T-helper 1 cell treated with Interleukin-12 subunit alpha and Interleukin-12 subunit beta and Interleukin-4 antibody, amounts not matched to agents 30 ng/mL and 1 ng/mL, for 36 hours (primary cell): ENCODE results near the gene GTPBP3. TPM values are rescaled to one million over a fixed set of nuclear protein-coding genes. Genes with fewer than 3 reads are reported as not detected.
"Not testable (repeated sequence)": the region's sequence is repeated elsewhere in the genome, so short reads cannot be mapped to it uniquely, and the experiment has no call there.

Experiments used
- intact Hi-C: fragments of 100-400 bp; cut with micrococcal nuclease; formaldehyde crosslinking; loops from one replicate; pipeline ENCODE4 v1.15.1; 2024
- total RNA-seq: library from RNA; stranded (reverse); gene quantifications from 2 replicates; pipeline ENCODE4 v1.2.3, GENCODE V29; 2022

GTPBP3 gene, protein sequence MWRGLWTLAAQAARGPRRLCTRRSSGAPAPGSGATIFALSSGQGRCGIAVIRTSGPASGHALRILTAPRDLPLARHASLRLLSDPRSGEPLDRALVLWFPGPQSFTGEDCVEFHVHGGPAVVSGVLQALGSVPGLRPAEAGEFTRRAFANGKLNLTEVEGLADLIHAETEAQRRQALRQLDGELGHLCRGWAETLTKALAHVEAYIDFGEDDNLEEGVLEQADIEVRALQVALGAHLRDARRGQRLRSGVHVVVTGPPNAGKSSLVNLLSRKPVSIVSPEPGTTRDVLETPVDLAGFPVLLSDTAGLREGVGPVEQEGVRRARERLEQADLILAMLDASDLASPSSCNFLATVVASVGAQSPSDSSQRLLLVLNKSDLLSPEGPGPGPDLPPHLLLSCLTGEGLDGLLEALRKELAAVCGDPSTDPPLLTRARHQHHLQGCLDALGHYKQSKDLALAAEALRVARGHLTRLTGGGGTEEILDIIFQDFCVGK
- 32.3 and 36.9 TPM in 2 replicates for total RNA-seq

DNA sequence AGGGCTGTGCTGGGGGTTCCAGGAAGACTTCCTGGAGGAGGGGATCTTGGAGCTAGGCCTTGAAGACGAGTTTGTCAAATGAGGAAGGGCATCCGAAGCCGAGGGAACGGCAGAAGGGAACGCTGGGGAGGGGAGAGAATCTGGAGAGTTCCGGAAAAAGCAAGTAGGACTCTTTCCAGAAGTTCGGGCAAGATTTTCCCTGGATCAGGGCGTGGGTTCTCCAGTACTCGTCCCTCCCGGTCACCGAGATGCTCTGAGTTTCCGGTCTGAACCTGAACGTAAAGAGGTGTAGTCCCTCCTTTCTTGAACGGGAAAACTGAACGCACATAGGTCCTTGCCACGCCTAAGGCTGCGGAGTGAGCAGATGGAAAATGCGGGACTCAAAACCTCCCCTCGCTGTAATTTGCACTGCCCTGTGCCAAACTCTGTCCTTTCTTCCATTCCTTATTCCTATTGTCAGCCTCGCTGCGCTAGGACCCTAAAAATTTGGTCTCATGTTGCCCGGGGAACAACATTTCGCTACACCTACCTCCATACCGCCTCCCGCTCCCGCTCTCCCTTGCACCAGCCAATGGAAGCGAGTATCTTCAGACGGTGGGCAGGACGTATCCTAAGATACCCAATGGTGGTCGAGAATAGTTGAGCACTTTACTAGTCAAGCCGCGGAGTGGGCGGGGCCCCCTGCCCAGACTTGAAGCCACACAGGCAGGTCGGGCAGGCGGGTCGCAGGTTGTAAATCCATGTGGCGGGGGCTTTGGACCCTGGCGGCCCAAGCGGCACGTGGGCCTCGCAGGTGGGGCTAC is at the start of gene GTPBP3:
TSS of gene GTPBP3 (plus strand) at position 682 of the 803 bp plus-strand sequence. CDS start at position 741, 59 bp downstream.
- intact Hi-C loops, result loop anchor here (1.0 to 10.0 kb wide), 16 partner anchors 9 to 678 kb away; partner anchors contain the start of genes BABAM1, DDA1, HAUS8 and MYO9B

DNA sequence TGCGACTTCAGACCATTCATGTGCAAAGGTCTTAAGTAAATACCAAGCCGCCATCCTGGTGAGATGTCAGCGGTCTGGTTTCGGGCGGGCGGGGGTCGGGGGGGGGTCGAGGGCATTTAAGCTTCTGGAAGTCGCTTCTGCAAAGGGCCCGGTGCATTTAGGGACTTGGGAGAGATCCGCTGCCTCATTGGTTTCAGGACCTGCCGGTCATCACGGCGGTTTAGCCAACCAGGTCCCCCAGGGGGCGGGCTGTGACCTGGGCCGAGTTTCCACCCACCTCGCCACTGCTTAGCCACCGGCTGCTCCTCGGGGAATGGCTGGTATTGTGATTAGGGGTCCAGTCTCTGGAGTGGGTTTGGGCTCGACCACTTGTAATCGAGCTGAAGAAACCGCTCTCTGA is 47.9 kb upstream of the GTPBP3 start:
- intact Hi-C loops, result no loop called here

DNA sequence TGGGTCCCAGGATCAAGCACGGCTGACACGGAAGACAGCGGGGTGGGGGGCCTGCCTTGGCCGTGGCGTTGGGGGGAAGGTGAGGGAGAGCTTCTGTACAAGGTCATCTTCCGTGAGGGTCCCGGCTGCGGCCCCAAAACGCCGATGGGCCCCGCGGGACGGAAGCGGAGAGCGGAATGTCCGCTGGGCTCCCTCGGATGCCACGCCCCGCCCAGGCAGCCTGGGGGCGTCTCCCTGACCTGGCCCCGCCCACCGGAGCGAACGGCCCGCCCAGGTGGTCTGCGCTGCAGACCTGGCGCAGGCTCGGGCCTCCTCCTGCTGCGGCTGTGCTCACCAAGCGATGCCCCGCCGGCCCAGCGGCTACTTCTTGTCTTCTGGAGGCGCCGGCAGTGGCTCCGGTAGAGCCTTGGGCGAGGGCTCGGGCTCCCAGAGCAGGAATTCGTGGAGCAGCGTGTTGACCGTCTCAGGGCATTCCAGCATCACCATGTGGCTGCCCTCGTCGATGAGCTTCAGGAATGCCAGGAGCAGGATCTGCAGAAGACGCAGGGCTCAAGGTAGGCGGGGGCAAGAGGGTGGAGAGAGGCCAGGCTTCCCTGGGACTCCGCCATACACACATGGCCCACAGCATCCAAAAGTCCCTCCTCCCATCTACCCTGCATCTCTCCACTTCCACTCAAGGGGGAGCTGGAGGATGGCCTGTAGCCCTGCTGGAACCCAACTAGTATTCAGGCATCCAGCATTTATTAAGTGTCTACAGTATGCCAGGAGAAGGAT is 44.9 kb upstream of the GTPBP3 start:
- intact Hi-C loops, result loop anchor here (1.0 to 2.0 kb wide), 10 partner anchors 11 to 464 kb away; partner anchors contain the start of genes ABHD8, DDA1, GTPBP3 and SIN3B

DNA sequence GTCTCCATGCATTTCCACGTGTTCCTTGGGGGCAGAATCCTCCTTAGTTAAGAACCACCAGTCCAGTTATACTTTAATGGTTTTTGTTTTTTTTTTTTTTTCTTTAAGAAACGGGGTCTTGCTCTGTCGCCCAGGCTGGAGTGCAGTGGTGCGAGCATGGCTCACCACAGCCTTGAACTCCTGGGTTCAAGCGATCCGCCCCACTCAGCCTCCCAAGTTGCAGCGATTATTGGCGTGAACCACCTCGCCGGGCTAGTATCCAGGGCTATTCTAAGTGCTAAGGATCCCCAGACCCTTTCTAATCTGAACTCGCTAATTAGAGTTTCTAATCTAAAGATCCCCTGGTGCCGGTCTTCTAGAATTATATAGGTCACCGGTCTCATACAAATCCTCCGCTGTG is 43.7 kb upstream of the GTPBP3 start:
- intact Hi-C loops, result loop anchor here (1.0 to 2.0 kb wide), 2 partner anchors 177 to 465 kb away; partner anchors contain the start of genes SIN3B and SLC27A1

DNA sequence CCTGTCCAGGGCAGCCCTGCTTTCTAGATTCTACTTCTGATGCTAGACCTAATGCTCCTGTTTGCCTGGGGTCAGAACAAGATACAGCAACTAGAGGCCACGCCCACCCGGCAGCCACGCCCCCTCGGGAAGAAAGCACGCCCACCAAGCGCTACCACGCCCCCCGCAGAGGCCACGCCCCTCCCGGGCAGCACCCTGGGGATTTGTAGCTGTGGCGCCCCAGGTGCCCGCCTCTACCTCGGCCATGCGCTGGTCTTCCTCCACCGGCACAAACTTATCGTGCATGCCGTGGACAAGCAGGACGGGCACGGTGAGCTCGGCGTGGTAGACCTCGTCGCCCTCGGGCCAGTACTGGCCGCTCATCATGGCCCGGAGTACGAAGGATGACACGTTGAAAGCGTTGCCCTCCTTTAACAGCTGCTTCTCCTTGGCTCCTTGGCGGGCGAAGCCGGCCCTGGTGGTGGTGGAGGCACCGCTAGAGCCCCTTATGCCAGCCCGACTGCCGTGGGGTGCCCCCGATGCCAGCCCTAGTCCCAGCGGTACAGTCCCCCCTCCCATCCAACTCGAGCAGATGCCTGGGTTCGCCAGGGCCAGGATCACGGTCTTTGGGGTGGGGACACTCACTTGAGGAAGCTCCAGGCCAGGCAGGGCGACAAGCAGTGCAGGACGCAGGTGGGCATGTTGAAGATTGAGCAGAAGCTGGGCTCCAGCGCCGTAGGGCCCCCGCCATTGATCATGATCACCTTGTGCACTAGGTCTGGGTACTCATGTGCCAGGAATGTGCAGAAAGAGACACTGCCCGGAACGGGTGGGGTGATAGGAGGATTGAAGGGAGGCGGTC is 43.1 kb upstream of the GTPBP3 start:
- intact Hi-C loops, result no loop called here

DNA sequence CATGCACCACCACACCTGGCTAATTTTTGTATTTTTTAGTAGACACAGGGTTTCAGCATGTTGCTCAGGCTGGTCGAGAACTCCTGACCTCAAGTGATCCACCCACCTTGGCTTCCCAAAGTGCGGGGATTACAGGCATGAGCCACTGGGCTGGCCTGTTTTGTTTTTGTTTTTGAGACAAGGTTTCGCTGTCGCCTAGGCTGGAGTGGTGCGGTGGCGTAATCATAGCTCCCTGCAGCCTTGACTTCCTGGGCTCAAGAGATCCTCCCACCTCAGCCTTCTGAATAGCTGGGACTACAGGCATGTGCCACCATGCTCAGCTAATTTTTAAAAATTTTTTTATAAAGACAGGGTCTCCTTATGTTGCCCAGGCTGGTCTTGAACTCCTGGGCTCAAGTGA is 41.8 kb upstream of the GTPBP3 start:
- intact Hi-C loops, result not testable (repeated sequence)

DNA sequence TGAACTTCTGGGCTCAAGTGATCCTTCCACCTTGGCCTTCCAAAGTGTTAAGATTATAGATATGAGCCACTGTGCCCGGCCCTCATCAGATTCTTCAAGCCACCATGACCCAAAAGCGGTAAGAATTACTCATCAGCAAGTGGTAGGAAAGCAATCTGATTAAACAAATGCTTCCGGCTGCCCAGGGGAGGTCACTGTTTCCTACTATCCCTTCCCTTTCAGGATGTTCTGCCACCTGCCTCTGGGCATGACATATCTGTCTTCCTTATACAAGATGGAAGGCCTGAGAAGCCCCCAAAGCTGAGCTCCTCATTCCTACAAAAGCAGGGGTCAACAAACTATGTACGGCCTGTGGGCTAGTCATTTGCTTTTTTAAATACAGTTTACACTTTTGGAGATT is 41.1 kb upstream of the GTPBP3 start:
- intact Hi-C loops, result no loop called here

DNA sequence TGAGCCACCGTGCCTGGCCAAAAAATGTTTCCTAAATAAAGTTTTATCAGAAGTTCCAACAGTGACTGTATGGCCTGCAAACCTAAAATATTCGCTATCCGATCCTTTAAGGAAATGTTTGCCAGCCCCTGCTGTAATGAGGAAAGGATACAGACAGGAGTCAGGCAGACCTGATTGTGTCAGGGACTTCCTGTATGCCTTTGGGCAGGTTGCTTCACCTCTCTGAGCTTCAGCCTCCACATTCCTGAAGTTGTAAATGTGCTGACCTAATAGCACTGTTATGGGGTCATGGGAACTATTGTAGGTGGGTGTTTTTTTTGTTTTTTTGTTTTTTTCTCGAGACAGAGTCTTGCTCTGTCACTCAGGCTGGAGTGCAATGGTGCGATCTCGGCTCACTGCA is 40.4 kb upstream of the GTPBP3 start:
- intact Hi-C loops, result no loop called here

DNA sequence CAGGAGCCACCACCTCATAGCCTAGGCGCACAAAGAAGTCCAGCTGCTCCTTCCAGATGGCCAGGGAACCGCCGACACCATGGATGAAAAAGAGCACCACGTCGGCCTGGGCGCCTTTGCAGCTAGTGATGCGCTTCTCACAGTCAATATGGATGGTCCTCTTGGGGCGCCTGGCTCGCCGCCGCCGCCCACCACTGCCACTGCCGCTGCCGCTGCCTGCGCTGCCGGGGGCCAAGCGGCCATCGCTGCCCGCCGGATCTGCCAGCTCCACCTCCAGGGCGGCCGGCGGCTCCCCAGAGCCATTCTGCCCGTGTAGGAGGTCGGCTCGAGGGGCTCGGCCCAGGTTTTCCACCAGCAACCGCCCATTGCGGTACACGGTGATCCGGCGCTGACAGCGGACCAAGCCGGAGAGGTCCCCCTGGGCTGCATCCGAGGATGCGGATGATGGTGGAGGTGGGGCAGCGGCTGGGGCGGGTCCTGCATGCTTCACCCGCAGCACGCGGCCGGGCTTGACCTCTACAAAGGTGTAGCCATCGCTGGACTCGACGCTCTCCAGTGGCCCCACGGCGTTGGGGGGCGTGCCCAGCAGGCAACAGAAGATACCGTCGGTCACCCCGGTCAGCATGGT is 36.2 kb upstream of the GTPBP3 start:
- intact Hi-C loops, result no loop called here

DNA sequence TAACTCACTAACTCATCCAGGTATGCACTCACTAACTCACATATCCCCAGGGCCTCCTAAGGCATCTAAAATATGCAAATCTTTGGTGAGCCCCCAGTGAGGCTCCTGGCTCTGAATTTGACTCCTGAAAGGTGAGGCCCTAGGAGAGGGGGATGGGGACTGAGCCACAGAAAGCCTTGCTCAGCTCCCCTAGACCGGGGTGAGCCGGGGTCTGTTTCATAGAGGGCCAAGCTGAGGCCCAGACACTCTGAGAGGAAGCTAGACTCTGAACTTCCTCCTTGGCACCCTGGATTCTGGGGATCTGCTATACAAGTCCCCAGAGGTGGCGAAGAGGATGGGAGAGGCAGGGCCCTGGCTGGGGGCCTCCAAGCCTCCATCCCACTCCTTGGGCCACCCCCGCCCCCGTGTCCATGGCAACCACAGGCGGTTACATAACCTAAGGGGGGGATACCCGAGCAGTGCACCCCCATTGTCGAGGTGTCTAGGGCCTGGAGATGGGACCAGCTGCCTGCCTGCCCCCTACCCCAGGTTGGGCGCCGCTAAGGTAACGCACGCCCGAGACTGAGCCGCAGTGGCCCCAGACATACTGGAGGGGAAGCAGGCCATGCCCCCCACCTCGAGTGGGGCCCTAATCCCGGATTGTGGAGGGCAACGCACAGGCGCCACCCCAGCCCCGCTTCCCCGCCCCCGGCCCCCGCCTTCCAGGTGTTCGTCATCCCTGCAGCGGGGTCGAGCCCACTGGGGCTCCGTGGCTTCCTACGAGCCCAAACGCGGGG is 34.8 kb upstream of the GTPBP3 start:
- intact Hi-C loops, result loop anchor here (1.0 to 2.0 kb wide), 4 partner anchors 10 to 716 kb away; partner anchors contain the start of genes COLGALT1, HAUS8 and MYO9B

DNA sequence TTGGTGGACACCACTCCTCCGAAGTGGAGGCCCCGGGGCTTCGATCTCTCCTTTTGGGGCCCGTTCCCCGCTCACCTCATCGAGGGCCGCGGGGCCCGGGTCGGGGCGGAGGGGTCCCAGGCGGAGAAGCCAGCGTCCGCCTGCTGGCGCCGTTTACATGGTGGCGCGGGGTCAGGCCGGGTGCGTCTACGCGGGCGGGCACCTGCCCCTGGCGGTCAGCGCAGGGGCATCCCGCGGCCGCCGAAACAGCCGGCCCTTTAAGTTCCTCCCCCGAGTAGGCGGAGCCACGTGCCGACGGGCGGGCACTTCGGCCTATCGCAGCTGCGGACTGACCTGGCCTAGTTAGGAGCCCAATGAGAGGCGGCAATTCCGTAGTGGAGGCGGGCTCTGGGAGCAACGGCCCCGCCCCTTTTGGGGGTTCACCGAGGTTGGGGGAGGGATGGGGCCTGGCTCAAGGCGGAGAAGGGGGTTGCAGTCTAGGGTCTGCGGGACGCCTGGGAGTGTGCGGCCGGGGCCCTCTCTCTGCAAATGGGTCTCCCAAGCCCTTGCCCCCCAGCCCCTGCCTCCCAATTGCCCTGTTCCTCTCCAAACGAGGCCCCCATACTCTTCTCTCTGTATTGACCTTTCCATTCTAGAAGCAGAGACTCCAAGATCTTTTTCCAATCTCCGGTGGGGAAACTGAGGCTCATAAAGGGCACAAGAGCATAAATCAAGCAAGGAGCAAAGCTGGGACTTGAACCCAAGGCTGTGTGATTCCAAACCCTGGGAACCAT is 34.0 kb upstream of the GTPBP3 start, which contains the start of gene ABHD8:
TSS of gene ABHD8 (minus strand) at position 259 of the 773 bp plus-strand sequence. CDS start 1,809 bp downstream, outside the sequence.
- intact Hi-C loops, result loop anchor here (1.0 to 2.0 kb wide), 4 partner anchors 11 to 717 kb away; partner anchors contain the start of genes COLGALT1, HAUS8 and MYO9B

DNA sequence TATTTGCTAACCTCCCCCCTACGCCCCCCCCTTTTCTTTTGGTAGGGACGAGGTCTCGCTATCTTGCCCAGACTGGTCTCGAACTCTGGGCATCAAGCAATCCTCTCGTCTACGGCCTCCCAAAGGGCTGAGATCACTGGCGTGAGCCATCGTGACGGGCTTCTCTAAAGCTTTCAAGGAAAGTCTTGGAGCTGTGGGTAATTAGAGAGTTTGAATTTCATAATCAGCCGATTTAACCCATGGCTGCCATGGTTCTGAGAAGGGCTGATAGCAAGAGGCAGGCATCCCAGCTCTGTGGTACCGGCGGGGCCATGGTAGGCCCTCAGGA is 33.4 kb upstream of the GTPBP3 start:
- intact Hi-C loops, result loop anchor here (1.0 to 2.0 kb wide), 4 partner anchors 12 to 717 kb away; partner anchors contain the start of genes COLGALT1, HAUS8 and MYO9B

DNA sequence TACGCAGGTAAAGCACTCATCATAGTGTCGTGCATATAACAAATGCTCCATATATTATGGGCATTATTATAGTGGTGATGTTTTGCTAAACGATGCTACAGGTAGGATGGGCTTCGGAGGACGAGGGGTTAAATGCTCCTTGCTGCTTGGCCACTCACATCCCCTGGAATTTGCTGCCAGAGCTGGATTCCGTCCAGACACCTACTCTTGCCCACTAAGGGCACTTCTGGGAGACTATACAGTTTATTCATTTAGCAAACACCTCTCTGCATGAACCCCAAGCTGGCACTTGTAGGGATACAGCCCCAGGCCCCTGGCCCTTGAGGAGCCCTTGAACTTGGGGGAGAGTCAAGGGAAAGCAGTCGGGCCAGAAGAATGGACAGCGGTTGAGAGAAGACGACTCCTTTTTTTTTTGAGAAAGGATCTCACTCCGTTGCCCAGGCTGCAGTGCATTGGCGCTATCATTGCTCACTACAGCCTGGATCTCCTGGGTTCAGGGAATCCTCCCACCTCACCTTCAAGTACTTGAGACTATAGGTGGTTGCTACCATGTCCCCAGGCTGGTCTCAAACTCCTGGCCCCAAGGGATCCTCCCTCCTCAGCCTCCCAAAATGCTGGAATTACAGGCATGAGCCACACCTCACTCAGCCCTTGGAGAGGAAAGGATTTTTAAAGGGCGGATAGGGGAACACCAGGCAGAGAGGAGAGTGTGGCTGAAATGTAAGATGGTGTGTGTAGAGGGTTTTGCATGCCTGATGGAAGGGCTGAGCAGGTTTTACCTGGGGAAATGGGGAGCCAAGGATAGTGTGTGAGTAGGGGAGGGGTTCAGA is 32.8 kb upstream of the GTPBP3 start:
- intact Hi-C loops, result loop anchor here (1.0 to 5.0 kb wide), 6 partner anchors 37 to 1218 kb away; partner anchors contain the start of genes BABAM1, ELL, OCEL1 and PGLS

DNA sequence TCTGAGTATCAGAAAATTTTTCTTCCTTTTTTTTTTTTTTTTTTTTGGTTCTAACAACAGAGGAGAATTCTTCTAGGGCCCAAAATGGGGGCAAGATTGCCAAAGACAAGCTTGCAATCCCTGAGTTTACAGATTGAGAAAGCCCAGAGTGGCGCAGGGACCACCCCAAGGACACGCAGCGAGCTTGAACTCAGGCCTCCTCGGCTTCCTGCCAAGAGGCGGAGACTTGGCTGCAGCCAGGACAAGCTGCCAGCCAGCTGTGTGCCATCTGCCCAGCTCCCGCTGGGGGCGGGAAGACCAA is 32.2 kb upstream of the GTPBP3 start:
- intact Hi-C loops, result loop anchor here (1.0 to 5.0 kb wide), 6 partner anchors 38 to 1217 kb away; partner anchors contain the start of genes BABAM1, ELL, OCEL1 and PGLS

DNA sequence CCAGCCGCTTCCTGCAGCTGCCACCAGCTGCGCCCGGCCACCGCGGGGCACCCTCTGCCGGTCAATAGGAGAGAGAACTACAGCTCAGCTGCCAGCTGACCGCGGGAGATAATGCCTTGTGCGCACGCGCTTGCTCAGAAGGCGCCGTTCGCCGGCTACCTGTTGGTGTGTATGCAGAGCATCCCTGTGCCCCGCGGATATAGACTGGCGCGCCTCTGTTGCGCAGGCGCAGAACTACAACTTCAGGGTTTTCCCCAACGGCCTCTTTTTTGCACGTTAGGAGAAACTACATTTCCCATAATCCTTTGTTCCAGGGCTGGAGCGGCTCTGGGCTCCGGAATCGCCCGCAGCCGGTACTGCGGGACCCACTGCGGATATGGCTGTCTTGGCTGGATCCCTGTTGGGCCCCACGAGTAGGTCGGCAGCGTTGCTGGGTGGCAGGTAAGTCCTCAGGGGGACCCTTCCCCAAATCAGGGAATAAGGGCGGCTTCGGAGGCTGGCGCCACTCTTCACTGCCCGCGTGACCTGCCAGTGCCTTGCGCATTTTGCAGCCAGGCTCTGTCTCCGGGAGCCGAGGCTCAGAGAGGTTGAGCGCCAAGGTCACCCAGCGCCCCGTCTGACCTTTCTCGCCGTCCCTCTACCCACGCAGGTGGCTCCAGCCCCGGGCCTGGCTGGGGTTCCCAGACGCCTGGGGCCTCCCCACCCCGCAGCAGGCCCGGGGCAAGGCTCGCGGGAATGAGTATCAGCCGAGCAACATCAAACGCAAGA is 31.7 kb upstream of the GTPBP3 start, which contains the start of gene MRPL34:
TSS of gene MRPL34 (plus strand) at position 356 of the 768 bp plus-strand sequence. CDS start at position 377, 21 bp downstream.
- intact Hi-C loops, result loop anchor here (1.0 to 5.0 kb wide), 6 partner anchors 38 to 1217 kb away; partner anchors contain the start of genes BABAM1, ELL, OCEL1 and PGLS

DNA sequence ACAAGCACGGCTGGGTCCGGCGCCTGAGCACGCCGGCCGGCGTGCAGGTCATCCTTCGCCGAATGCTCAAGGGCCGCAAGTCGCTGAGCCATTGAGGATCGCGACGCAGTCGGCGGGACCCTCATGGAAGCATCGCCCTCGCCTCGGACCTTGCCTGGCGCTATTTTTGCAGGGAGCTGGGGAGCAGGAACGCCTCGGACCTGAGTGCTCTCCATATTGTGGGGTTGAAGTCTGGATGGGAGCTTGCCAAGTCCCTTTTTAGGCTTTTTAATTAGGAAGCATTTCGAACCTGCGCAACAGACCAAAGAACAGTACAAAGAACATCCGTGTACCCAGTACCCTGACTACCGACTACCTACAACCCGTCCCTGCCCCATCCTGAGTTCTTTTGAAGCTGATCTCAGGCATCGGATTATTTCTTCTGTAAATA is 31.1 kb upstream of the GTPBP3 start:
- intact Hi-C loops, result loop anchor here (5.0 kb wide), 2 partner anchors 206 to 1216 kb away; partner anchors contain the start of genes ELL and PGLS
